HepG2 (cell line): Measurements from ENCODE around the gene PRM2. TPM values are rescaled to one million over a fixed set of nuclear protein-coding genes. Genes with fewer than 3 reads are reported as not detected.
A peak's percentile ranks its signal among the peaks of the same experiment; 100 is the strongest.

Experiments used
- ARNTL ChIP-seq: sonication (generic); formaldehyde crosslinking; IDR thresholded peaks from 2 replicates; pipeline ENCODE4 v1.4.0; 2020; ENCODE audit warnings: mild to moderate bottlenecking, missing genetic modification reagents
- ERF ChIP-seq: IDR thresholded peaks from 2 replicates; pipeline ENCODE4 v1.6.1; 2018; ENCODE audit warnings: missing biosample characterization, missing genetic modification reagents
- HNF4A ChIP-seq: sonication (generic); formaldehyde crosslinking; IDR thresholded peaks from 2 replicates; pipeline ENCODE4 v1.4.0; 2020; ENCODE audit warnings: missing genetic modification reagents
- HNRNPL ChIP-seq: fragments of 200-400 bp; formaldehyde crosslinking; IDR thresholded peaks from 2 replicates; pipeline ENCODE4 v1.6.1; 2017; ENCODE audit warnings: mild to moderate bottlenecking, low read depth, low read length
- LCORL ChIP-seq, 2 experiments: fragments of 450-650 bp in 1 of 2; sonication (generic) in 1 of 2; formaldehyde crosslinking in 1 of 2; IDR thresholded peaks; 2 replicates each; pipeline versions ENCODE4 v1.5.0 to v1.6.1; 2017 to 2020; ENCODE audit warnings: antibody characterized with exemption in 1 of 2, missing genetic modification reagents in 1 of 2
- NR2F2 ChIP-seq: IDR thresholded peaks from 2 replicates; pipeline ENCODE4 v1.6.1; 2012; ENCODE audit warnings: low read depth, inconsistent platforms, borderline replicate concordance
- SIN3A ChIP-seq: IDR thresholded peaks from 2 replicates; pipeline ENCODE4 v1.6.1; 2011; ENCODE audit warnings: low read depth, mild to moderate bottlenecking, control low read depth, low read length, borderline replicate concordance
- ZNF335 ChIP-seq: sonication (generic); formaldehyde crosslinking; IDR thresholded peaks from 2 replicates; pipeline ENCODE4 v1.4.0; 2020; ENCODE audit warnings: missing genetic modification reagents
- ZNF501 ChIP-seq: sonication (generic); formaldehyde crosslinking; IDR thresholded peaks from 2 replicates; pipeline ENCODE4 v1.5.1; 2020; ENCODE audit warnings: mild to moderate bottlenecking, moderate library complexity, missing genetic modification reagents
- ZNF552 ChIP-seq: sonication (generic); formaldehyde crosslinking; IDR thresholded peaks from 2 replicates; pipeline ENCODE4 v1.9.0; 2022; ENCODE audit warnings: missing genetic modification reagents, mild to moderate bottlenecking, borderline replicate concordance
- ZNF792 ChIP-seq: IDR thresholded peaks from 2 replicates; pipeline ENCODE4 v1.6.1; 2016
- ZNF883 ChIP-seq: sonication (generic); formaldehyde crosslinking; IDR thresholded peaks from 2 replicates; pipeline ENCODE4 v1.5.1; 2020; ENCODE audit warnings: mild to moderate bottlenecking, missing genetic modification reagents; ENCODE audit errors: not compliant biosample characterization
- ZSCAN31 ChIP-seq: sonication (generic); formaldehyde crosslinking; IDR thresholded peaks from 2 replicates; pipeline ENCODE4 v1.5.0; 2020; ENCODE audit warnings: low read depth, mild to moderate bottlenecking, missing genetic modification reagents
- polyA plus RNA-seq, 8 experiments: library from polyadenylated mRNA; depleted of rRNA in 3 of 8; stranded (reverse) in 7 of 8; unstranded in 1 of 8; fragments of >200 nt; fragmentation: Illumina TruSeq in 4 of 8; extraction: Trizol in 4 of 8; gene quantifications; 2 replicates each; pipeline versions ENCODE4 v1.2.1 to v1.2.3, GENCODE V29; 2011 to 2016; ENCODE audit warnings: low read depth in 4 of 8, missing spikeins in 1 of 8, mixed read lengths in 1 of 8; ENCODE audit not compliant: insufficient read depth in 1 of 8
- total RNA-seq, 5 experiments: library from RNA; depleted of rRNA; stranded (reverse); fragments of >200 nt; fragmentation: Illumina TruSeq; extraction: Trizol; gene quantifications; 2 replicates each; pipeline ENCODE4 v1.2.3, GENCODE V29; 2016; ENCODE audit warnings: low read depth in 1 of 5
- TF ChIP-seq, protein P1 (sequence below): sonication (generic); formaldehyde crosslinking; IDR thresholded peaks from 2 replicates; pipeline ENCODE4 v1.4.0; 2020; ENCODE audit warnings: mild to moderate bottlenecking, missing genetic modification reagents, borderline replicate concordance
- TF ChIP-seq, protein P2 (sequence below): sonication (generic); formaldehyde crosslinking; IDR thresholded peaks from 2 replicates; pipeline ENCODE4 v1.4.0; 2020; ENCODE audit warnings: low read depth, mild to moderate bottlenecking, missing genetic modification reagents
- TF ChIP-seq, protein P3 (sequence below): IDR thresholded peaks from 2 replicates; pipeline ENCODE4 v1.4.0; 2020; ENCODE audit warnings: mild to moderate bottlenecking, missing genetic modification reagents
- TF ChIP-seq, protein P4 (sequence below): IDR thresholded peaks from 2 replicates; pipeline ENCODE4 v1.6.1; 2016; ENCODE audit warnings: missing genetic modification reagents, missing compliant biosample characterization
- TF ChIP-seq, protein P5 (sequence below): sonication (generic); formaldehyde crosslinking; IDR thresholded peaks from 2 replicates; pipeline ENCODE4 v1.8.0; 2022; ENCODE audit warnings: mild to moderate bottlenecking, missing genetic modification reagents, borderline replicate concordance

Gene PRM2
- total and polyA plus RNA-seq, 2 of the 13 experiments (the other 11 are each of a cell fraction or from before 2014, with no cell fraction given), result 0.54 TPM; not detected in 1

DNA sequence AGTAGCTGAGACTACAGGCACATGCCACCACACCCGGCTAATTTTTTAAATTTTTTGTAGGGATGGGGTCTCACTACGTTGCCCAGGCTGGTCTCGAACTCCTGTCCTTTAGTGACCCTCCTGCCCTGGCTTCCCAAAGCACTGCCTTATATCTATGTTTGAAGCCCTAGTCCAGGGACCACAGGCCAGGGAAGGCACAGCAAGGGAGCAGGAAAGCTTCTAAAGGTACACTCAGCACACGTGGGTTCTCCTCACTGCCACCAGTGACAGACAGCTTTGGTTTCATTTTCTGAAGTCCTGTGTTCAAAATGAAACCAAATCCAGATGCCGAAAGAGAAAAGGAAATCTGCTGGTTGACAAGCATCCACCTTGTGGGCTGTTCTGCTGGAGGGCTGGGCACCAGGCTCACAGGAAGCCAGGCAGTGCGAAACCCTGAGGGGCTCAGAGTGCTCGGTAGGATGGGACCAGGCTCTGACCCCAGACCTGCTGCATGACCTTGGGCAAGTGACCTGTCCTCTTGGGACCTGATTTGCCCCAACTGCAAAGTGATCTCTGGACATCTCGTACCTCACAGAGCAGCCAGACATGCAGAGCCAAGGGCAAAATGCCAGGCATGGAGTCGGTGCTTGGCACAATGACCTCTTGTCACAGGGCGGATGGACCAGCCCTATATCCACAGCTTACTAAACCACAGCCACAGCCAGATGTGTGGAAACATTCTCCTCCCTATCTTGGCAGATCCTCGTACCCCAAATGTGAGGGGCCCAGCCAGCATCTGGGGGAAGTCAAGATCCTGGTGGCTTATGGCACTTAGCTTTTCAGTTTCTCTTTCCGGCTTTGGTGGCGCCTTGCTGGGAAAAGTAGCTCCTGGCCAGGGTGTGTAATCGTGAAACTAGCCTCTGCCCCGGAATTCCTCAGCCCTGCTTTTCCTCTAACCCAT lies 17.5 kb downstream of the PRM2 start (continued):
- TF ChIP-seq ZNF552 (CRISPR knock-in tag), result 0 out of 2 replicates have a peak, but pooled peaks have one; percentile 70
- TF ChIP-seq HNF4A, result peak; percentile 90
- TF ChIP-seq, protein P1, sequence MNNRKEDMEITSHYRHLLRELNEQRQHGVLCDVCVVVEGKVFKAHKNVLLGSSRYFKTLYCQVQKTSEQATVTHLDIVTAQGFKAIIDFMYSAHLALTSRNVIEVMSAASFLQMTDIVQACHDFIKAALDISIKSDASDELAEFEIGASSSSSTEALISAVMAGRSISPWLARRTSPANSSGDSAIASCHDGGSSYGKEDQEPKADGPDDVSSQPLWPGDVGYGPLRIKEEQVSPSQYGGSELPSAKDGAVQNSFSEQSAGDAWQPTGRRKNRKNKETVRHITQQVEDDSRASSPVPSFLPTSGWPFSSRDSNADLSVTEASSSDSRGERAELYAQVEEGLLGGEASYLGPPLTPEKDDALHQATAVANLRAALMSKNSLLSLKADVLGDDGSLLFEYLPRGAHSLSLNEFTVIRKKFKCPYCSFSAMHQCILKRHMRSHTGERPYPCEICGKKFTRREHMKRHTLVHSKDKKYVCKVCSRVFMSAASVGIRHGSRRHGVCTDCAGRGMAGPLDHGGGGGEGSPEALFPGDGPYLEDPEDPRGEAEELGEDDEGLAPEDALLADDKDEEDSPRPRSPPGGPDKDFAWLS, result peak; percentile 94; the same call in 1 of the 2 replicates
- 0 out of 2 replicates have a peak, but pooled peaks have one; percentile 9 for TF ChIP-seq ZSCAN31 (CRISPR knock-in tag)
- TF ChIP-seq, protein P2, sequence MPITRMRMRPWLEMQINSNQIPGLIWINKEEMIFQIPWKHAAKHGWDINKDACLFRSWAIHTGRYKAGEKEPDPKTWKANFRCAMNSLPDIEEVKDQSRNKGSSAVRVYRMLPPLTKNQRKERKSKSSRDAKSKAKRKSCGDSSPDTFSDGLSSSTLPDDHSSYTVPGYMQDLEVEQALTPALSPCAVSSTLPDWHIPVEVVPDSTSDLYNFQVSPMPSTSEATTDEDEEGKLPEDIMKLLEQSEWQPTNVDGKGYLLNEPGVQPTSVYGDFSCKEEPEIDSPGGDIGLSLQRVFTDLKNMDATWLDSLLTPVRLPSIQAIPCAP (CRISPR knock-in tag), result peak; percentile 75
- 0 out of 2 replicates have a peak, but pooled peaks have one; percentile 65 for TF ChIP-seq ARNTL (CRISPR knock-in tag)
- peak; percentile 52; the same call in 1 of the 2 replicates for TF ChIP-seq ERF (CRISPR knock-in tag)
- peak; percentile 51 for TF ChIP-seq ZNF883
- peak; percentile 98 for TF ChIP-seq HNRNPL
- TF ChIP-seq, protein P3, sequence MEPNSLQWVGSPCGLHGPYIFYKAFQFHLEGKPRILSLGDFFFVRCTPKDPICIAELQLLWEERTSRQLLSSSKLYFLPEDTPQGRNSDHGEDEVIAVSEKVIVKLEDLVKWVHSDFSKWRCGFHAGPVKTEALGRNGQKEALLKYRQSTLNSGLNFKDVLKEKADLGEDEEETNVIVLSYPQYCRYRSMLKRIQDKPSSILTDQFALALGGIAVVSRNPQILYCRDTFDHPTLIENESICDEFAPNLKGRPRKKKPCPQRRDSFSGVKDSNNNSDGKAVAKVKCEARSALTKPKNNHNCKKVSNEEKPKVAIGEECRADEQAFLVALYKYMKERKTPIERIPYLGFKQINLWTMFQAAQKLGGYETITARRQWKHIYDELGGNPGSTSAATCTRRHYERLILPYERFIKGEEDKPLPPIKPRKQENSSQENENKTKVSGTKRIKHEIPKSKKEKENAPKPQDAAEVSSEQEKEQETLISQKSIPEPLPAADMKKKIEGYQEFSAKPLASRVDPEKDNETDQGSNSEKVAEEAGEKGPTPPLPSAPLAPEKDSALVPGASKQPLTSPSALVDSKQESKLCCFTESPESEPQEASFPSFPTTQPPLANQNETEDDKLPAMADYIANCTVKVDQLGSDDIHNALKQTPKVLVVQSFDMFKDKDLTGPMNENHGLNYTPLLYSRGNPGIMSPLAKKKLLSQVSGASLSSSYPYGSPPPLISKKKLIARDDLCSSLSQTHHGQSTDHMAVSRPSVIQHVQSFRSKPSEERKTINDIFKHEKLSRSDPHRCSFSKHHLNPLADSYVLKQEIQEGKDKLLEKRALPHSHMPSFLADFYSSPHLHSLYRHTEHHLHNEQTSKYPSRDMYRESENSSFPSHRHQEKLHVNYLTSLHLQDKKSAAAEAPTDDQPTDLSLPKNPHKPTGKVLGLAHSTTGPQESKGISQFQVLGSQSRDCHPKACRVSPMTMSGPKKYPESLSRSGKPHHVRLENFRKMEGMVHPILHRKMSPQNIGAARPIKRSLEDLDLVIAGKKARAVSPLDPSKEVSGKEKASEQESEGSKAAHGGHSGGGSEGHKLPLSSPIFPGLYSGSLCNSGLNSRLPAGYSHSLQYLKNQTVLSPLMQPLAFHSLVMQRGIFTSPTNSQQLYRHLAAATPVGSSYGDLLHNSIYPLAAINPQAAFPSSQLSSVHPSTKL (CRISPR knock-in tag), result peak; percentile 56; the same call in 1 of the 2 replicates
- TF ChIP-seq, protein P4, sequence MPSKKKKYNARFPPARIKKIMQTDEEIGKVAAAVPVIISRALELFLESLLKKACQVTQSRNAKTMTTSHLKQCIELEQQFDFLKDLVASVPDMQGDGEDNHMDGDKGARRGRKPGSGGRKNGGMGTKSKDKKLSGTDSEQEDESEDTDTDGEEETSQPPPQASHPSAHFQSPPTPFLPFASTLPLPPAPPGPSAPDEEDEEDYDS (CRISPR knock-in tag), result peak; percentile 19; the same call in 1 of the 2 replicates
- no peak for TF ChIP-seq LCORL (IDR thresholded peaks at IDR 0.05)
- peak; percentile 90 for TF ChIP-seq LCORL (CRISPR knock-in tag; IDR thresholded peaks at IDR 0.05)
- no peak; the same call in 1 of the 2 replicates for TF ChIP-seq ZNF792 (CRISPR knock-in tag)
- TF ChIP-seq, protein P5, sequence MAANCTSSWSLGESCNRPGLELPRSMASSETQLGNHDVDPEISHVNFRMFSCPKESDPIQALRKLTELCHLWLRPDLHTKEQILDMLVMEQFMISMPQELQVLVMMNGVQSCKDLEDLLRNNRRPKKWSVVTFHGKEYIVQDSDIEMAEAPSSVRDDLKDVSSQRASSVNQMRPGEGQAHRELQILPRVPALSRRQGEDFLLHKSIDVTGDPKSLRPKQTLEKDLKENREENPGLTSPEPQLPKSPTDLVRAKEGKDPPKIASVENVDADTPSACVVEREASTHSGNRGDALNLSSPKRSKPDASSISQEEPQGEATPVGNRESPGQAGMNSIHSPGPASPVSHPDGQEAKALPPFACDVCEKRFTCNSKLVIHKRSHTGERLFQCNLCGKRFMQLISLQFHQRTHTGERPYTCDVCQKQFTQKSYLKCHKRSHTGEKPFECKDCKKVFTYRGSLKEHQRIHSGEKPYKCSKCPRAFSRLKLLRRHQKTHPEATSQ, result no peak
- peak; percentile 56; the same call in 1 of the 2 replicates for TF ChIP-seq SIN3A
- 0 out of 2 replicates have a peak, but pooled peaks have one; percentile 19 for TF ChIP-seq ZNF335 (CRISPR knock-in tag)
- TF ChIP-seq NR2F2, result peak; percentile 24; the same call in 1 of the 2 replicates
- peak; percentile 90 for TF ChIP-seq ZNF501
